HepG2 (cell line): ENCODE measurements around the gene GNL3. TPM values are rescaled to one million over a fixed set of nuclear protein-coding genes. Genes with fewer than 3 reads are reported as not detected.
A peak's percentile ranks its signal among the peaks of the same experiment; 100 is the strongest.

Experiments used
- EP300 ChIP-seq, 3 experiments: sonication (generic) in 1 of 3; formaldehyde crosslinking in 1 of 3; IDR thresholded peaks; 2 replicates each; pipeline versions ENCODE4 v1.5.1 to v1.6.1; 2011 to 2020; ENCODE audit warnings: low read depth in 2 of 3, low read length in 2 of 3, borderline replicate concordance in 1 of 3, improper control_type of control experiment in 1 of 3, mild to moderate bottlenecking in 1 of 3, missing genetic modification reagents in 1 of 3, moderate library complexity in 1 of 3
- GPN1 ChIP-seq: sonication (generic); formaldehyde crosslinking; IDR thresholded peaks from 2 replicates; pipeline ENCODE4 v1.5.1; 2020; ENCODE audit warnings: missing genetic modification reagents, borderline replicate concordance
- IRF2 ChIP-seq: IDR thresholded peaks from 2 replicates; pipeline ENCODE4 v1.6.1; 2018; ENCODE audit warnings: missing genetic modification reagents, missing compliant biosample characterization
- MTA1 ChIP-seq: sonication (generic); formaldehyde crosslinking; IDR thresholded peaks from 2 replicates; pipeline ENCODE4 v1.4.0; 2020; ENCODE audit warnings: missing genetic modification reagents, mild to moderate bottlenecking, borderline replicate concordance
- NFIB ChIP-seq: sonication (generic); formaldehyde crosslinking; IDR thresholded peaks from 2 replicates; pipeline ENCODE4 v1.9.0; 2021; ENCODE audit warnings: missing genetic modification reagents, mild to moderate bottlenecking, borderline replicate concordance
- PAF1 ChIP-seq: IDR thresholded peaks from 2 replicates; pipeline ENCODE4 v1.6.1; 2016; ENCODE audit warnings: missing genetic modification reagents, missing compliant biosample characterization
- PAX8 ChIP-seq: sonication (generic); formaldehyde crosslinking; IDR thresholded peaks from 2 replicates; pipeline ENCODE4 v1.8.0; 2022; ENCODE audit warnings: mild to moderate bottlenecking, missing genetic modification reagents, borderline replicate concordance
- POGZ ChIP-seq: sonication (generic); formaldehyde crosslinking; IDR thresholded peaks from 2 replicates; pipeline ENCODE4 v1.4.0; 2020; ENCODE audit warnings: mild to moderate bottlenecking, missing genetic modification reagents
- RCOR2 ChIP-seq: IDR thresholded peaks from 2 replicates; pipeline ENCODE4 v1.6.1; 2016; ENCODE audit warnings: missing biosample characterization, missing genetic modification reagents
- RXRB ChIP-seq: IDR thresholded peaks from 2 replicates; pipeline ENCODE4 v1.6.1; 2016; ENCODE audit warnings: borderline replicate concordance, missing genetic modification reagents, missing compliant biosample characterization
- SAFB2 ChIP-seq: sonication (generic); formaldehyde crosslinking; IDR thresholded peaks from 2 replicates; pipeline ENCODE4 v1.5.1; 2020; ENCODE audit warnings: missing genetic modification reagents, low read depth, mild to moderate bottlenecking, borderline replicate concordance
- TCF12 ChIP-seq, 2 experiments: fragments of 450-650 bp in 1 of 2; sonication (generic) in 1 of 2; formaldehyde crosslinking in 1 of 2; IDR thresholded peaks; 2 replicates each; pipeline versions ENCODE4 v1.6.1 to v1.8.0; 2017 to 2022; ENCODE audit warnings: antibody characterized with exemption in 1 of 2, mild to moderate bottlenecking in 1 of 2, missing genetic modification reagents in 1 of 2, moderate library complexity in 1 of 2
- THYN1 ChIP-seq: sonication (generic); formaldehyde crosslinking; IDR thresholded peaks from 2 replicates; pipeline ENCODE4 v1.8.1; 2023; ENCODE audit warnings: low read depth, mild to moderate bottlenecking, moderate library complexity, missing genetic modification reagents, borderline replicate concordance
- YEATS2 ChIP-seq: sonication (generic); formaldehyde crosslinking; IDR thresholded peaks from 2 replicates; pipeline ENCODE4 v1.4.0; 2020; ENCODE audit warnings: missing genetic modification reagents, borderline replicate concordance
- ZBTB2 ChIP-seq: sonication (generic); formaldehyde crosslinking; IDR thresholded peaks from 2 replicates; pipeline ENCODE4 v1.8.0; 2022; ENCODE audit warnings: low read depth, missing genetic modification reagents
- ZFP36L2 ChIP-seq: sonication (generic); formaldehyde crosslinking; IDR thresholded peaks from 2 replicates; pipeline ENCODE4 v1.4.0; 2020; ENCODE audit warnings: missing genetic modification reagents
- ZNF33A ChIP-seq: sonication (generic); formaldehyde crosslinking; IDR thresholded peaks from 2 replicates; pipeline ENCODE4 v1.5.1; 2020; ENCODE audit warnings: missing genetic modification reagents, mild to moderate bottlenecking, moderate library complexity, borderline replicate concordance
- ZNF431 ChIP-seq: sonication (generic); formaldehyde crosslinking; IDR thresholded peaks from 2 replicates; pipeline ENCODE4 v1.9.0; 2022; ENCODE audit warnings: missing genetic modification reagents, low read depth, mild to moderate bottlenecking, borderline replicate concordance
- ZNF496 ChIP-seq: sonication (generic); formaldehyde crosslinking; IDR thresholded peaks from 2 replicates; pipeline ENCODE4 v1.8.1; 2023; ENCODE audit warnings: mild to moderate bottlenecking, moderate library complexity, missing genetic modification reagents; ENCODE audit not compliant: insufficient replicate concordance
- ZNF543 ChIP-seq: sonication (generic); formaldehyde crosslinking; IDR thresholded peaks from 2 replicates; pipeline ENCODE4 v1.4.0; 2020; ENCODE audit warnings: mild to moderate bottlenecking, missing genetic modification reagents
- ZNF558 ChIP-seq: sonication (generic); formaldehyde crosslinking; IDR thresholded peaks from 2 replicates; pipeline ENCODE4 v1.9.0; 2022; ENCODE audit warnings: mild to moderate bottlenecking, missing genetic modification reagents, borderline replicate concordance
- ZNF616 ChIP-seq: sonication (generic); formaldehyde crosslinking; IDR thresholded peaks from 2 replicates; pipeline ENCODE4 v1.5.0; 2020; ENCODE audit warnings: low read depth, mild to moderate bottlenecking, missing genetic modification reagents
- ZNF674 ChIP-seq: sonication (generic); formaldehyde crosslinking; IDR thresholded peaks from 2 replicates; pipeline ENCODE4 v1.5.0; 2020; ENCODE audit warnings: low read depth, mild to moderate bottlenecking, missing genetic modification reagents
- ZSCAN9 ChIP-seq: IDR thresholded peaks from 2 replicates; pipeline ENCODE4 v1.6.1; 2016; ENCODE audit warnings: borderline replicate concordance
- polyA plus RNA-seq, 8 experiments: library from polyadenylated mRNA; depleted of rRNA in 3 of 8; stranded (reverse) in 7 of 8; unstranded in 1 of 8; fragments of >200 nt; fragmentation: Illumina TruSeq in 4 of 8; extraction: Trizol in 4 of 8; gene quantifications; 2 replicates each; pipeline versions ENCODE4 v1.2.1 to v1.2.3, GENCODE V29; 2011 to 2016; ENCODE audit warnings: low read depth in 4 of 8, missing spikeins in 1 of 8, mixed read lengths in 1 of 8; ENCODE audit not compliant: insufficient read depth in 1 of 8
- total RNA-seq, 5 experiments: library from RNA; depleted of rRNA; stranded (reverse); fragments of >200 nt; fragmentation: Illumina TruSeq; extraction: Trizol; gene quantifications; 2 replicates each; pipeline ENCODE4 v1.2.3, GENCODE V29; 2016; ENCODE audit warnings: low read depth in 1 of 5

Gene GNL3
- total and polyA plus RNA-seq, 2 of the 13 experiments (the other 11 are each of a cell fraction or from before 2014, with no cell fraction given), result 129 to 257 TPM

- peak; percentile 68 for TF ChIP-seq RXRB (CRISPR knock-in tag)
- peak; percentile 85 for TF ChIP-seq IRF2 (CRISPR knock-in tag)
- no peak for TF ChIP-seq TCF12 (IDR thresholded peaks at IDR 0.05)
- peak; percentile 91; the same call in 1 of the 2 replicates for TF ChIP-seq TCF12 (CRISPR knock-in tag; IDR thresholded peaks at IDR 0.05)
- peak; percentile 70 for TF ChIP-seq POGZ (CRISPR knock-in tag)
- peak; percentile 49; the same call in 1 of the 2 replicates for TF ChIP-seq ZNF616 (CRISPR knock-in tag)
- no peak for TF ChIP-seq NFIB (CRISPR knock-in tag)
- no peak for TF ChIP-seq GPN1
- TF ChIP-seq PAX8 (CRISPR knock-in tag), result 0 out of 2 replicates have a peak, but pooled peaks have one; percentile 72
- no peak for TF ChIP-seq ZFP36L2 (CRISPR knock-in tag)
- TF ChIP-seq ZNF33A (CRISPR knock-in tag), result no peak
- 0 out of 4 replicates have a peak, but pooled peaks of 1 of the 2 experiments have one; percentile 4 for TF ChIP-seq EP300 (IDR thresholded peaks at IDR 0.05; ENCODE audit: low read depth in 2 of 2, low read length in 2 of 2)
- peak; percentile 48 for TF ChIP-seq EP300 (CRISPR knock-in tag; IDR thresholded peaks at IDR 0.05; ENCODE audit: borderline replicate concordance)
- TF ChIP-seq YEATS2 (CRISPR knock-in tag), result peak; percentile 96
- TF ChIP-seq PAF1 (CRISPR knock-in tag), result no peak
- TF ChIP-seq SAFB2, result peak; percentile 89; the same call in 1 of the 2 replicates
- peak; percentile 49; the same call in 1 of the 2 replicates for TF ChIP-seq ZSCAN9 (CRISPR knock-in tag)
- TF ChIP-seq ZNF543 (CRISPR knock-in tag), result peak; percentile 69; the same call in 1 of the 2 replicates
- TF ChIP-seq ZNF431 (CRISPR knock-in tag), result peak; percentile 87; the same call in 1 of the 2 replicates
- 0 out of 2 replicates have a peak, but pooled peaks have one; percentile 46 for TF ChIP-seq ZNF674 (CRISPR knock-in tag)
- peak; percentile 98 for TF ChIP-seq ZBTB2
- peak; percentile 52; the same call in 1 of the 2 replicates for TF ChIP-seq THYN1 (CRISPR knock-in tag)
- TF ChIP-seq MTA1 (CRISPR knock-in tag), result peak; percentile 74; the same call in 1 of the 2 replicates
- TF ChIP-seq ZNF558 (CRISPR knock-in tag), result no peak; the same call in 1 of the 2 replicates
- no peak for TF ChIP-seq ZNF496 (CRISPR knock-in tag)
- 0 out of 2 replicates have a peak, but pooled peaks have one; percentile 28 for TF ChIP-seq RCOR2 (CRISPR knock-in tag)
These were observed at the start of gene GNL3, which contains the start of gene PBRM1 (continued) for GRCh38 chr3:52685709-52686691.
